ENCODE data around the gene NF1. TPM values are rescaled to one million over a fixed set of nuclear protein-coding genes. Genes with fewer than 3 reads are reported as not detected.

NF1 gene
- polyA plus RNA-seq, 2 of the 4 experiments (the other 2 are of a cell fraction): 15.9 to 73.2 TPM

DNA sequence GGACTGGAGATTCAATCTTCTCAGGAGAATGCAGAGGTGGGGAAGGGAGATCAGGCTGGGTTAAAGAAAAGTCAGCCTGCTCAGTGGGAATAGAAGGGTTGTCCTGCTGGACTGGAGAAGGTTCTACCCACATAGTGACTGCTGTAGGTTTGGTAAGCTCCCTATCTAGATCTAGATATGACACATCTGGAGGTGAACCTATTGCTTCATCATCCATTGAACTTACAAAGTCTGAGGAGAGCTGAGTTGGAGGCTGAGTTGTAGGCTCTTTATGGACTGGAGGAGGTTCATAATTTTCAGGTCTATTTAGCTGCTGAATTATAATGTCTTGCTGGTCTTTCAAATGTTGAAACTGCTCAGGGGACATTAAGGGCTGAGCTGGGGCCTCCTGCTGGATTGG is 46.0 kb upstream of the NF1 start:
- Histone ChIP-seq H3K9me3 (no peaks in the 10 kb centered on the region), H3K4me1 (peaks cover 8% of the 10 kb centered on the region; the same call in 2 of the 3 replicates), H3K27ac (no peak overlapping the region), H3K4me2 (no peak overlapping the region), H3K4me3 (no peak overlapping the region)
- ATAC-seq (no peak), FAIRE-seq (no peak), DNase-seq (ENCODE audit: low read depth in 1 of 2, low spot score in 1 of 2) (no peak)
- no peak for TF ChIP-seq GATA3 (IDR thresholded peaks at IDR 0.05; ENCODE audit: borderline replicate concordance)
- TF ChIP-seq NFE2L2 (conservative IDR thresholded peaks at IDR 0.05; ENCODE audit: low read length): no peak
- no peak for TF ChIP-seq ZNF302 (CRISPR knock-in tag; IDR thresholded peaks at IDR 0.05)
- TF ChIP-seq, protein P1, sequence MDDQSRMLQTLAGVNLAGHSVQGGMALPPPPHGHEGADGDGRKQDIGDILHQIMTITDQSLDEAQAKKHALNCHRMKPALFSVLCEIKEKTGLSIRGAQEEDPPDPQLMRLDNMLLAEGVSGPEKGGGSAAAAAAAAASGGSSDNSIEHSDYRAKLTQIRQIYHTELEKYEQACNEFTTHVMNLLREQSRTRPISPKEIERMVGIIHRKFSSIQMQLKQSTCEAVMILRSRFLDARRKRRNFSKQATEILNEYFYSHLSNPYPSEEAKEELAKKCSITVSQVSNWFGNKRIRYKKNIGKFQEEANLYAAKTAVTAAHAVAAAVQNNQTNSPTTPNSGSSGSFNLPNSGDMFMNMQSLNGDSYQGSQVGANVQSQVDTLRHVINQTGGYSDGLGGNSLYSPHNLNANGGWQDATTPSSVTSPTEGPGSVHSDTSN (IDR thresholded peaks at IDR 0.05): no peak
- TF ChIP-seq, protein P2, sequence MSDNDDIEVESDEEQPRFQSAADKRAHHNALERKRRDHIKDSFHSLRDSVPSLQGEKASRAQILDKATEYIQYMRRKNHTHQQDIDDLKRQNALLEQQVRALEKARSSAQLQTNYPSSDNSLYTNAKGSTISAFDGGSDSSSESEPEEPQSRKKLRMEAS (IDR thresholded peaks at IDR 0.05): no peak
- TF ChIP-seq HOXB13 (CRISPR knock-in tag; IDR thresholded peaks at IDR 0.05; ENCODE audit: low read depth): no peak
- no peak for TF ChIP-seq EP300 (IDR thresholded peaks at IDR 0.05)
- no peak for TF ChIP-seq EHMT2 (IDR thresholded peaks at IDR 0.05; ENCODE audit: low read depth)
- no peak for TF ChIP-seq CEBPB (IDR thresholded peaks at IDR 0.05)
- TF ChIP-seq, protein P3, sequence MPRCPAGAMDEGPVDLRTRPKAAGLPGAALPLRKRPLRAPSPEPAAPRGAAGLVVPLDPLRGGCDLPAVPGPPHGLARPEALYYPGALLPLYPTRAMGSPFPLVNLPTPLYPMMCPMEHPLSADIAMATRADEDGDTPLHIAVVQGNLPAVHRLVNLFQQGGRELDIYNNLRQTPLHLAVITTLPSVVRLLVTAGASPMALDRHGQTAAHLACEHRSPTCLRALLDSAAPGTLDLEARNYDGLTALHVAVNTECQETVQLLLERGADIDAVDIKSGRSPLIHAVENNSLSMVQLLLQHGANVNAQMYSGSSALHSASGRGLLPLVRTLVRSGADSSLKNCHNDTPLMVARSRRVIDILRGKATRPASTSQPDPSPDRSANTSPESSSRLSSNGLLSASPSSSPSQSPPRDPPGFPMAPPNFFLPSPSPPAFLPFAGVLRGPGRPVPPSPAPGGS (IDR thresholded peaks at IDR 0.05): no peak
- no peak for TF ChIP-seq CHD2 (IDR thresholded peaks at IDR 0.05; ENCODE audit: low read length, partially characterized antibody)
- TF ChIP-seq ZC3H11A (IDR thresholded peaks at IDR 0.05): no peak
- TF ChIP-seq MYC (IDR thresholded peaks at IDR 0.05; ENCODE audit: borderline replicate concordance, low read length): no peak
- TF ChIP-seq NPAS2 (CRISPR knock-in tag; IDR thresholded peaks at IDR 0.05; ENCODE audit: borderline replicate concordance): no peak
- TF ChIP-seq JUNB (IDR thresholded peaks at IDR 0.05): no peak
- no peak for TF ChIP-seq MAZ (IDR thresholded peaks at IDR 0.05; ENCODE audit: borderline replicate concordance, low read depth, low read length)
- POLR2A ChIA-PET: no interaction called here
- CTCF ChIA-PET: interaction anchor here (0.5 to 1.1 kb wide), 3 partner anchors 45 to 168 kb away, joined by 3 to 4 read pairs (median 4); no protein-coding TSS in a partner anchor

DNA sequence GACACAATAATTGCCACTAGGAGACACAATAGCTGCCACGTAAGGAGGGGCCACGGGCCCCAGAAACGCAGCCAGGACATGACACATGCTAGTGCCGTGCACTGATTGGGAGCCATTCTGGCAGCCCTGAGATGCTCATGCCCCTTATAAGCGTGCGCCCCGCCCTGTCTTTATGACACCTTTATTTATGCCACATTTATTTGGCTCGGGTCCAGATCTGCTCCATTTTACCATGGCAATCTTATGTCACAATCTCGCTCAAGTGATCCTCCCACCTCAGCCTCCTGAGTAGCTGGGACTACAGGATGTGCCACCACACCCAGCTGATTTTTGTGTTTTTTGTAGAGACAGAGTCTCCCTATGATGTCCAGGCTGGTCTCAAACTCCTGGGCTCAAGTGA is 43.8 kb upstream of the NF1 start:
- Histone ChIP-seq H3K4me1 (peaks cover 8% of the 10 kb centered on the region; the same call in 2 of the 3 replicates), H3K4me3 (no peak overlapping the region), H3K27ac (no peak overlapping the region), H3K4me2 (no peak overlapping the region), H3K9me3 (no peaks in the 10 kb centered on the region)
- TF ChIP-seq JUN (IDR thresholded peaks at IDR 0.05) (no peak), CBX2 (IDR thresholded peaks at IDR 0.05; ENCODE audit: borderline replicate concordance, low read depth) (no peak), RFX5 (IDR thresholded peaks at IDR 0.05) (no peak), KDM5A (IDR thresholded peaks at IDR 0.05) (no peak)
- TF ChIP-seq, protein P4, sequence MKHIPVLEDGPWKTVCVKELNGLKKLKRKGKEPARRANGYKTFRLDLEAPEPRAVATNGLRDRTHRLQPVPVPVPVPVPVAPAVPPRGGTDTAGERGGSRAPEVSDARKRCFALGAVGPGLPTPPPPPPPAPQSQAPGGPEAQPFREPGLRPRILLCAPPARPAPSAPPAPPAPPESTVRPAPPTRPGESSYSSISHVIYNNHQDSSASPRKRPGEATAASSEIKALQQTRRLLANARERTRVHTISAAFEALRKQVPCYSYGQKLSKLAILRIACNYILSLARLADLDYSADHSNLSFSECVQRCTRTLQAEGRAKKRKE (CRISPR knock-in tag; IDR thresholded peaks at IDR 0.05; ENCODE audit: low read depth): no peak
- POLR2A ChIA-PET: no interaction called here
- ATAC-seq (no peak), FAIRE-seq (no peak), DNase-seq (ENCODE audit: low read depth in 1 of 2, low spot score in 1 of 2) (no peak)
- WGBS (ENCODE audit: missing lambda C conversion rate): 87% methylated on average over 9 of the region's 9 CpGs
- CTCF ChIA-PET: interaction anchor here (1.5 to 1.6 kb wide), 2 partner anchors 13 to 39 kb away, joined by 3 to 4 read pairs; no protein-coding TSS in a partner anchor

DNA sequence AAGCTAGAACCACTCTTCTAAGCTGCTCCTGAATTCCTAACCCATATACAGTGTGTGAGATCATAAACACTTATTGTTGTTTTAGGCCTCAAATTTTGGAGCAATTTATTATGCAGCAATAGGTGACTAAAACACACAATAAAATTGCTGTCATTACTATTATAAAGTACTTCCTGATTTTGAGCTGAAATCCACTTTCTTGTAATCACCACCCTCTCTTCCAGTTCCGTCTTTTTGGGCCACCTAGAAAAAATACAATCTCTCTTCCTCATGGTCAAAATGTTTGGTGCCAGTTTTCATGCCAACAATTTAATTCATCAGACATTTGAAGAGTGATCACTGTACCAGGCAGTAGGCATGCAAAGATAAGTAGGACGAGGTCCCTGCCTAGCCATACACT is 43.3 kb upstream of the NF1 start:
- CTCF ChIA-PET: interaction anchor here (1.5 kb wide), 1 partner anchor 12 kb away, joined by 4 read pairs; no protein-coding TSS in a partner anchor
- H3K27ac ChIP-seq: peak overlapping the region in 1 of 2 experiments; percentile 49; a peak in 3 of 6 replicates
- POLR2A ChIA-PET: no interaction called here
- 88% methylated on average over 2 of the region's 2 CpGs for WGBS (ENCODE audit: missing lambda C conversion rate)
- H3K9me3 ChIP-seq: no peaks in the 10 kb centered on the region
- H3K4me1 ChIP-seq: peaks cover 8% of the 10 kb centered on the region; the same call in 2 of the 3 replicates
- ATAC-seq (no peak), FAIRE-seq (no peak), DNase-seq (ENCODE audit: low read depth in 1 of 2, low spot score in 1 of 2) (no peak)
- no peak for TF ChIP-seq FOSL2 (IDR thresholded peaks at IDR 0.05)
- TF ChIP-seq FOSL2 (CRISPR knock-in tag; IDR thresholded peaks at IDR 0.05): no peak
- no peak for TF ChIP-seq FOSB (CRISPR knock-in tag; IDR thresholded peaks at IDR 0.05)
- no peak overlapping the region for H3K4me3 ChIP-seq
- no peak overlapping the region for H3K4me2 ChIP-seq
